ENCODE measurements around the gene GLDC.

GRCh38 chr9:6641961-6642360 is 3.6 kb downstream of the GLDC start:
- TF ChIP-seq CTCF (IDR thresholded peaks at IDR 0.05) (no peak), EP300 (IDR thresholded peaks at IDR 0.05) (no peak)

Data from tibial nerve (tissue), 4 donors.